ENCODE measurements around the gene DHX34.
"Not testable (repeated sequence)": the region's sequence is repeated elsewhere in the genome, so short reads cannot be mapped to it uniquely, and the experiment has no call there.

The DHX34 gene

DNA sequence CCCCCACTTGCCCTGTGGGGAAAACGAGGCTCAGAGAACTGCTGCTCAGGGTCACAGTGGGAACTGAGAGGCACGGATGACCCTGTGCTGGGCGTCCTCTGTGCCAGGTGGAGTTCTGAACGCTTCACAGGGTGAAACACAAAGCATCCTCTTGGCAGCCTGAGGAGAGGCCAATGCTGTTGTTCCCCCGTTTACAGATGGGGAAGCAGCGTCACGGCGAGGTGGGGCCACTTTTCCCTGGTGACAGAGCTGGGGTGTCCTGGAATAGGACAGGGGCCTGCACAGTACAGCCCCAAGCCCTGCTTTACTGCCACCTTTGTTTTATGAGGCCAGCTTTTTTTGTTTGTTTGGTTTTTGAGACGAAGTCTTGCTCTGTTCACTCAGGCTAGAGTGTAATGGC lies 22.1 kb downstream of the DHX34 start:
- DNase-seq (ENCODE audit: low spot score), result no peak

GRCh38 chr19:47372603-47373002 lies 23.5 kb downstream of the DHX34 start:
- no peak for DNase-seq (ENCODE audit: low spot score)

- DNase-seq (ENCODE audit: low spot score), result no peak
Measured at GRCh38 chr19:47373246-47374240, 24.4 kb downstream of the DHX34 start.

GRCh38 chr19:47374876-47375693 lies 26.0 kb downstream of the DHX34 start:
- DNase-seq (ENCODE audit: low spot score), result no peak

GRCh38 chr19:47375694-47376588 lies 26.8 kb downstream of the DHX34 start:
- no peak for DNase-seq (ENCODE audit: low spot score)

- DNase-seq (ENCODE audit: low spot score), result no peak
Measured at GRCh38 chr19:47376589-47377144, 27.6 kb downstream of the DHX34 start.

DNA sequence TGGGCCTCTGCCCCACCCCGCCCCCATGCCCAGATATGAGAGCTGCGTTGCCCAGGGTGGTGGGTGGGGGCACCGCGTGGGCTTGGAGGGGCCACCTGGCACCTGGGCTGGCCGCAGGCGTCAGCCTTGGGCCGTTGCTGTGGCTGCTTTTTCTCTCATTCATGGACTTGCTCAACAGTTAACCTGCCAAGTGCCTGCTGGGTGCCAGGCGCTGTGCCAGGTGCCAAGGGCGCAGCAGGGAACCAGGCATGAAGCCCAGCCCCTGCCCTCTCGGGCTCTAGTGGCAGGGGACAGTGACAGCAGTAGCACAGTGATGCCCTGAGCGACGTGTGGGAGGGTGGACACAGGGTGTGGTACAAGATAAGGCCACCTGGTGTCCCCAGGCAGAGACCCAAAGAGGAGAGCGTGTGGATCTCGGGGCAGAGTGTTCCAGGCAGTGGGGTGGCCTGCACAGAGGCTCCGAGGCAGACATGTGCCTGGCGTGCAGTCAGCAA lies 28.1 kb downstream of the DHX34 start:
- DNase-seq (ENCODE audit: low spot score), result no peak

GRCh38 chr19:47377801-47378200 lies 28.7 kb downstream of the DHX34 start:
- DNase-seq (ENCODE audit: low spot score), result no peak

DNA sequence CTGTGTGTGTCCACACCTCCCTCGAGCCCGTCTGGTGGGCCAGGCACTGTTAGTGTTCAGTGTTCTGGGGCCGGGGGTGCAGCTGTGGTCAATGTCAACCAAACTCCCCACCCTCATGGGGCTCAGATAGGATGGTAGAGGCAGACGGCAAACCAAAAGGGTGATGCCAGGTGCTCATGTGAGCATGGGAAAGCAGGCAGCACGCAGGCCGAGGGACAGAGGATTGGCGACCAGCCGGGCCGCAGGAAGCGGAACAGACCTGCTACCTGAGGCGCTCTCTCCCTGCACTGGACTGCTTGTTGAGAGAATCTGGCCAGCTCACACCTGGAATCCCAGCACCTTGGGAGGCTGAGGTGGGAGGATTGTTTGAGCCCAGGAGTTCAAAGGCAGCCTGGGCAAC lies 29.1 kb downstream of the DHX34 start:
- no peak for DNase-seq (ENCODE audit: low spot score)

DNA sequence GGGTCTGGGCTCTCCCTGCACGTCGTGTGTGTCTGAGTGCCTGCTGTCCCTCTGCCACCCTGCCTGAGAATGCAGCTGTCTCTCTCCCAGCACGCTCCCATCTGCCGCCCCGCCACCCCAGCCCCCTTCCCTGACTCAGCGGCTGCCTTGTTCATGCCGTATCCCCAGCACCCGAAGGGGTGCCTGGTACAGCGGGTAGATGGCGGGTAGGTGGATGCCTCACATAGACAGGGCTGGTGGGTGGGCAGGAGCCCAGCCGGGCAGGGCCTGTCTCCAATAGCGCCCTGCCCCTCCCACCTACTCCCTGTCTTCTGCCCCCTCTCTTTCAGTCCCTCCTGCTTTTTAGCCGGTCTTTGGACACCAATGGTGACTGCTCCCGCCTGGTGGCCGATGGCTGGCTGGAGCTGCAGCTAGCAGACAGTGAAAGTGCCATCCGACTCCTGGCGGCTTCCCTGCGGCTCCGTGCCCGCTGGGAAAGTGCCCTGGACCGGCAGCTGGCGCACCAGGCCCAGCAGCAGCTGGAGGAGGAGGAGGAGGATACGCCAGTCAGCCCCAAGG lies 30.3 kb downstream of the DHX34 start:
- DNase-seq (ENCODE audit: low spot score), result no peak

DNA sequence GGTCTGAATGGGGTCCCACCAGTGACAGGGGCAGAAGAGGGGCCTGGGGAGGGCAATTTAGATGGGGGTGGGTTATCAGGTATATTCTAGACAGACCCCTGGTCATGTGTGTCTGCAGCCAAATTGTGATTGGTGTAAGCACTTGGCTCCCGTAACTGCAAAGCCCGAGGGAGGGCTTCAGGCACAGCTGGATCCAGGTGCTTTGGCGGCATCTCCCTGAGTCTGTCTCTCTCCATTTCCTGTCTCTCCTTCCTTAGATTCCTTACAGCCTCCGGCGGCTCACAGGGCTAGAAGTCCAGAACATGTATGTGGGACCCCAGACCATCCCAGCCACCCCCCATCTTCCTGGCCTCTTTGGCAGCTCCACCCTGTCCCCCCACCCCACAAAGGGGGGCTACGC lies 31.4 kb downstream of the DHX34 start:
- DNase-seq (ENCODE audit: low spot score), result no peak

DNA sequence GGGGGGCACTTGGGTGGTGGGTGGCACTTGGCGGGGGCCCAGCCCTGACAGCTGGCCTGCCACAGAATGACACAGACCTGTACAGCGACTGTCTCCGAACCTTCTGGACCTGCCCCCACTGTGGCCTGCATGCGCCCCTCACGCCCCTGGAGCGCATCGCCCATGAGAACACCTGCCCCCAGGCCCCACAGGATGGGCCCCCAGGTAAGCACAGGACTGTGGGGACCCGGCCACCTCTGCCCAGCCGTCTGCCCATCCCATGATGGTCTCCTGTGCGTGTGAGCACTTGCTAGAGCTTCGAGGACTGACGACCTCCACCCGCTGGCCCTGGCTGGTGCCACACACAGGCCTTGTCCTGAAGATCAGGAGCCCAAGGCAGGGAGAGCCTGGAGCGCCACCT lies 32.0 kb downstream of the DHX34 start:
- DNase-seq (ENCODE audit: low spot score), result no peak

GRCh38 chr19:47381653-47382279 lies 32.7 kb downstream of the DHX34 start:
- DNase-seq (ENCODE audit: low spot score), result no peak

GRCh38 chr19:47383890-47384289 lies 34.8 kb downstream of the DHX34 start:
- not testable (repeated sequence) for DNase-seq (ENCODE audit: low spot score)

DNA sequence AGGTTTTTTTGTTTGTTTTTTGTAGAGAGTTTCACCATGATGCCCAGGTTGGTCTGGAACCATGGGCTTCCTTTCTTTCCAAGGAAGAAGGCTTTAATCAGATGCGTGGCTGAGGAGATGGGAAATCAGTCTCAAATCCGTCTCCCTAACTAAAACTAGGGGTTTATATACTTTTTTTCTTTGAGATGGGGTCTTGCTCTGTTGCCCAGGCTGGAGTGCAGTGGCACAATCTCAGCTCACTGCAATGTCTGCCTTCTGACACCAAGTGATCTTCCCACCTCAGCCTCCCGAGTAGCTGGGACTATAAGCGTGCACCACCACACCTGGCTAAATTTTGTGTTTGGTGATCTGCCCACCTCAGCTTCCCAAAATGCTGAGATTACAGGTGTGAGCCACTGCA lies 35.4 kb downstream of the DHX34 start:
- not testable (repeated sequence) for DNase-seq (ENCODE audit: low spot score)

GRCh38 chr19:47386582-47386981 lies 37.5 kb downstream of the DHX34 start:
- DNase-seq (ENCODE audit: low spot score), result not testable (repeated sequence)

- DNase-seq (ENCODE audit: low spot score), result not testable (repeated sequence)
Measured at GRCh38 chr19:47387623-47388022, 38.5 kb downstream of the DHX34 start.

DNA sequence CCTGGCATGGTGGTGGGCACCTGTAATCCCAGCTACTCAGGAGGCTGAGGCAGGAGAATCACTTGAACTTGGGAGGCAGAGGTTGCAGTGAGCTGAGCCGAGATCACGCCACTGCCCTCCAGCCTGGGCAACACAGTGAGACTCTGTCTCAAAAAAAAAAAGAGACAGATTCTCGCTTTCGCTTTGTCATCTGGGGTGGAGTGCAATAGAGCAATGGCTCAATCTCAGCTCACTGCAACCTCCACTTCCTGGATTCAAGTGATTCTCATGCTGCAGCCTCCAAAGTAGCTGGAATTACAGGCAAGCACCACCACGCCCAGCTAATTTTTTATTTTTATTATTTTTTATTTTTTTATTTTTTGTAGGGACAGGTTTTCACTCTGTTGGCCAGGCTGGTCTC lies 39.6 kb downstream of the DHX34 start:
- not testable (repeated sequence) for DNase-seq (ENCODE audit: low spot score)

- DNase-seq (ENCODE audit: low spot score), result no peak
Measured at GRCh38 chr19:47389150-47389556, 40.0 kb downstream of the DHX34 start.
